GM21381 (cell line): ENCODE data around the gene CCDC88B.

Experiments
- ATAC-seq: cut with Tn5 transposase; IDR thresholded peaks from one replicate; pipeline ENCODE4 v1.9.1; 2021; ENCODE audit warnings: mild to moderate bottlenecking, moderate library complexity; ENCODE audit not compliant: unreplicated experiment

Gene CCDC88B

DNA sequence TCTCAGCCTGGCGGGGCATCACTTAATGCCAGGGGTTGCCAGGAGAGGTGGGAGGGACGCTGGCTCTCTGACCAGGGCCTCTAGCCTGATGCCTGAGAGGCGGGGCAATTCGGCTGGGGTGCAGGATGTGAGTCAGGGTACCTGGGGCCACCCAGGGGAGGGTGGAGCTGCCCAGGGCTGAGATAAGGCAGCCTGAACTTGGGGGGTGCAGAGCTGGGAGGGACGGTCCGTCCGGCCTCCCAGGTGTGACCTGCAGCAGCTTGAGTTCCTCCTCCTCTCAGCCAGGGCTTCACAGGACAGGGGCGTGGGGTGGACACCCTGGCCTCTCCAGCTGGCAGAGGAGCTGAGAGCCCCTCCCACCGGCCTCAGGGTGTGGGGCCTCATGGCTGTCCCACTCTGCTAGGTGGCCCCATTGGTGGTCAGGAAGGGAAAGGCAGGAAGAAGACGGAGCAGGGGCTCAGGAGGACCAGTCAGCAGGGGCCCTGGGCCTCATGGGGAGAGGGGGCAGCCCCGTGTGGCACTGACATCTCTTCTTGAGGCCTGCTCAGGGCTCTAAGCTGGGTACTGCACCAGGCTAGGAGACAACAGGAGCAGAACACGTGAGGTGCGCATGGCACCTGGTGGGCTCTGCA, 18.0 kb downstream of the CCDC88B start:
- no peak for ATAC-seq

DNA sequence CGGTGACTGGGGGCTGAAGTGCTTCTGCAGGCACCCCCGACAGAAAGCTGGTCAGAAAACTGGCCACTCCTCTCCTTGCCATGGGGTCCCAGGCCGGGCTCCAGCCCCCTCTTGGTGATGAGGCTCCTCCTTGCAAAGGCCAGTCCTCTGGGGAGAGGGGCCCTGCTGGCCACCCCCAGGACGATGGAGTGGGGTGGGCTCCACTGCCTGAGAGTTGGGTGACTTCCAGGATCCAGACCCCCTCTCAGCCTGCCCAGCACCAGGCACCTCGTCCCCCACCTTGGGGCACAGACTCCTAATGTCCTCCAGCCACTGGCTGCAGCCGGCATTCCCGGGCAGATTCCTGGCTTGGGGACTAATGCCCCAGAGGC, 18.5 kb downstream of the CCDC88B start:
- ATAC-seq: peak; percentile 28

DNA sequence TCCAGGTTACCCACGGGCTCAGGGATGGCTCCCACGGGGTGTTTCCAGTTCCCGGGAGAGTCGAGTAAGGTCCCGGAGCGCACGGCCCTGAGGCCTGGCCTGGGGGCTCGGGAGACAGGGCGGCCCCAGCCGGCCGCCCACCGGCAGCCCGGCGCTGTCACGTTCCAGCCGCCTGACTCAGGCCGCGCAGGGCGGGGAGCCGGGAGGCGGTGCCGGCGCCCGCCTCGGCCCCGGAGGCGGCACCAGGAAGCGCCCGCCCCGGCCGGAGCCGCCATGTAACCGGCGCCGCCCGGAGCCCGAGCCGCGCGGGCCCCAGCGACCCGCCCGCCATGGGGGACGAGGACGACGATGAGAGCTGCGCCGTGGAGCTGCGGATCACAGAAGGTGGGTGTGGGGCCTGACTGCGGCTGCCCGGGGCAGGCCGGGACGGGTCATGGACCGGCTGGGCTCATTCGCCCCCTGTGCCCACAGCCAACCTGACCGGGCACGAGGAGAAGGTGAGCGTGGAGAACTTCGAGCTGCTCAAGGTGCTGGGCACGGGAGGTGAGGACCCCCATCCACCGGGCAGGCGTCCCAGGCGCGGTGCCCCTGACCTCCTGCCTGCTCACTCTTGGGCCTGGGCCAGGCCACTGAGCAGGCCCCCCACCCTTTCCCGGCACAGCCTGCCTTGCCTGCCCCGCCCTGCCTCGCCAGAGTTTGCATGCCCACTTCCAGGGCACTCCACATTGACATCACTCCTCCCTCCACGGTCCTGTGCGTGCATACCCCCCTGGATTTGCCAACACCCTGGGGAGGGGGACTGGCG, 19.1 kb downstream of the CCDC88B start, which contains the start of gene RPS6KA4:
Gene RPS6KA4, plus strand, starts transcription at position 256 of the 805 bp plus-strand sequence. Its CDS starts 74 bp downstream, at position 330.
- ATAC-seq: peak; percentile 53

DNA sequence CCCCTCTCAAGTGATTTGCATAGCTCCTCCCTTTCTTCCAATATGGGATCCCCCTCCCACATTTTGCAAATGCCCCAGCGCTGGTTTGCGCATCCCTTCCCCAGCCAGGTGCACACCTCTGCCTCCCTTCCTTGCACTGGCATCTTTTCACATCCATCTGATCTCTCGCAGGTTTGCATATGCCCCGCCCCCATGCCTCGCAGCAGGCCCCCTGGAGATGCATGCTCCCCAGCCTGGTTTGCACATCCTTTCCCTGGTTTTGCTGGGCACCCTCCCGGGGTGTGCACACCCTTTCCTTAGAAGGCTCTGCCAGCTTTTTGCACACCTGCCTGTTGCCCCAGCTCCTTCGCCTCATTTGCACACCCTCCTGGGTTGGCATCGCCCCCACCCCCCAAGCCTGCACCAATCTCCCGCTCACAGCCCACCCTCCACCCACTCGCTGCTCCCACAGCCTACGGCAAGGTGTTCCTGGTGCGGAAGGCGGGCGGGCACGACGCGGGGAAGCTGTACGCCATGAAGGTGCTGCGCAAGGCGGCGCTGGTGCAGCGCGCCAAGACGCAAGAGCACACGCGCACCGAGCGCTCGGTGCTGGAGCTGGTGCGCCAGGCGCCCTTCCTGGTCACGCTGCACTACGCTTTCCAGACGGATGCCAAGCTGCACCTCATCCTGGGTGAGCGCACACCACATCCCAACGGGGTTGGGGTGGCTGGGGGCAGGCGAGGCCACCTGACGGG, 19.9 kb downstream of the CCDC88B start:
- no peak for ATAC-seq

DNA sequence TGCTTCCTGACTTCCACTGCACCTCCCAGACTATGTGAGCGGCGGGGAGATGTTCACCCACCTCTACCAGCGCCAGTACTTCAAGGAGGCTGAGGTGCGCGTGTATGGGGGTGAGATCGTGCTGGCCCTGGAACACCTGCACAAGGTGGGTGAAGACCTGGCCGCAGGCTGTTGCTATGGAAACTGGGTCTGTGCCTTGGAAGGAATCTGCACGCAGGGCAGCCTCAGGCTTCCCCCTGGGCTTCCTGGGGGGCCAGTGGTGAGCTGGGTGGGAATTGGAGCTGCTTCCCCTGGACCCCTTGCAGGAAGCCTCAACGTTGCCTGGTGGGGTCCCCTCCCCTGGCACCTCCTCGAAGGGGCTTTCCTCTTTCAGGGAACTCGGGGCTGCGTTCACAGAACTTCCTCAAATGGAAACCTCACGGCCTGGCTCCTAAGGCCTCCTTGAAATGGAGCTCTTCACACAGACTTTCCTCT, 20.5 kb downstream of the CCDC88B start:
- ATAC-seq: no peak

DNA sequence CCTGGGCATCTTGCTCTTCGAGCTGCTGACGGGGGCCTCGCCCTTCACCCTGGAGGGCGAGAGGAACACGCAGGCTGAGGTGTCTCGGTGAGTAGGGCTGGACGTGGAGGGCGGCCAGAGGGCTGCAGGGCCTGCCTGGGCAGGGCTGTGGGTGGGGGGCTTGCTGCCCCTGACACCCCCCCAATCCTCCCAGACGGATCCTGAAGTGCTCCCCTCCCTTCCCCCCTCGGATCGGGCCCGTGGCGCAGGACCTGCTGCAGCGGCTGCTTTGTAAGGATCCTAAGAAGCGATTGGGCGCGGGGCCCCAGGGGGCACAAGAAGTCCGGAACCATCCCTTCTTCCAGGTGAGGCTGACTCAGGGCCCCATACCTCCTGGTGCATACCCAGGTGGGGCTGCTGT, 21.7 kb downstream of the CCDC88B start:
- no peak for ATAC-seq

DNA sequence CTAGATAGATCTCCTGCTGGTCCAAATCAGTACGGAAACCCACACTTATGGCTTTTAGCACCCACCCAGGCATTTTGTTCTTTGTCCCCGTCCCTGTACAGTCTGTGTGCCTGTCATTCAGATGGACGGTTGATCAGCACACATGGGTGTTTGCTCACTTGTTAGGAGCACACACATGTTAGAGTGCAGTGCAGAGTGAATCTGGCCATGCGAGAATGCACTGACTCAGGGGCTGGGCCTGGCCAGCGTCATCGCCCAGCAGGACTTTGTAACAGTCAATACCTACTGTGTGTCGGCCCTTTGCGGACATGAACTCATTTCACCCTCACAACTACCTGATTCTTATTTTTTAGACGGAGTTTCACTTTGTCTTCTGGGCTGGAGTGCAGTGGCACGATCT, 22.3 kb downstream of the CCDC88B start:
- no peak for ATAC-seq

DNA sequence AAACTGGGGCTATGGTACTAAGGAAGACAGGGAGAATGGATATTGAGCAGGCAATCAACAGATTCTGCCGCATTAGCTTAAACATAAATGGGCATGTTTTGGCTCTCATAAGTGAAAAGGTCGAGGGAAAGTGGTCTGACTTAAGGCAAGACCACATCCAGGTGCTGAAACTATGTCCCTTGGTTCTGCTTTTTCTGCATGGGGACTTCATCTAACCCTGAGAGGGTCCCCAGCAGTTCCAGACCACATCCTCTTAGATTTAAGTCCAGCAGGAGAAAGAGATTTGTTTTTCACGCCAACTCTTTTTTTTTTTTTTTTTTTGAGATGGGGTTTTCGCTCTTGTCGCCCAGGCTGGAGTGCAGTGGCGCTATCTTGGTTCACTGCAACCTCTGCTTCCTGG, 24.4 kb downstream of the CCDC88B start:
- no peak for ATAC-seq

DNA sequence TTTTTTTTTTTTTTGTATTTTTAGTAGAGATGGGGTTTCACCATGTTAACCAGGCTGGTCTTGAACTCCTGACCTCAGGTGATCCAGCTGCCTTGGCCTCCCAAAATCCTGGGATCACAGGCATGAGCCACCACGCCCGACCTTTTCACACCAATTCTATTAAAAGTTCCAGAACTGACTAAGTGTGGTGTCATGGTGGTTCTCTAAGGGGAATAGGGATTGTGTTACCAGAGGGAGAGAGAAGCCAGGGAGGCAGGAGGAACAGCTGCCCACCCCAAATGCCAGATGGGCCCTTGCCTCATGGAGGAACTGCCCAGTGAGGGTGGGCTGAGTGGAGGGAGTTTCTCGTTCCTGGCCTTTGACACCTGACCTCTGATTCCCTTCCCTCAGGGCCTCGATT, 24.9 kb downstream of the CCDC88B start:
- ATAC-seq: no peak

DNA sequence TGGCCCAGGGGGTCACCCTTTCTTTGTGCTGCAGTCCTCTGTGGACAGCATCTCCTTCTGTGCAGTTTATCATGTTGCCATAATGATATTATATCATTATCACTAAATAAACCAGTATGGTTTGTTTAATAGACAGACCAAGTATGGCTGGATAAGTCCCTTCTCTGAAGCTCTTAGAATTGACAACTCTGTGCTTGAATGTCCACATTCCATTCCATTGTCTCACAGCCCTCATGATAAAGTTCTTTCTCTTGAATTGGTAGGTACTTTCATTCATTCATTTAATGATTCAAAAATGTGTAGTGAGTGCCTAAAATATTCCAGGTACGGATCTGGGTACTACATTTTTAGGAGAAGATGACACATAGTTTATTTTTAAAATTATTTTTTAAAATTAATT, 26.7 kb downstream of the CCDC88B start:
- no peak for ATAC-seq

DNA sequence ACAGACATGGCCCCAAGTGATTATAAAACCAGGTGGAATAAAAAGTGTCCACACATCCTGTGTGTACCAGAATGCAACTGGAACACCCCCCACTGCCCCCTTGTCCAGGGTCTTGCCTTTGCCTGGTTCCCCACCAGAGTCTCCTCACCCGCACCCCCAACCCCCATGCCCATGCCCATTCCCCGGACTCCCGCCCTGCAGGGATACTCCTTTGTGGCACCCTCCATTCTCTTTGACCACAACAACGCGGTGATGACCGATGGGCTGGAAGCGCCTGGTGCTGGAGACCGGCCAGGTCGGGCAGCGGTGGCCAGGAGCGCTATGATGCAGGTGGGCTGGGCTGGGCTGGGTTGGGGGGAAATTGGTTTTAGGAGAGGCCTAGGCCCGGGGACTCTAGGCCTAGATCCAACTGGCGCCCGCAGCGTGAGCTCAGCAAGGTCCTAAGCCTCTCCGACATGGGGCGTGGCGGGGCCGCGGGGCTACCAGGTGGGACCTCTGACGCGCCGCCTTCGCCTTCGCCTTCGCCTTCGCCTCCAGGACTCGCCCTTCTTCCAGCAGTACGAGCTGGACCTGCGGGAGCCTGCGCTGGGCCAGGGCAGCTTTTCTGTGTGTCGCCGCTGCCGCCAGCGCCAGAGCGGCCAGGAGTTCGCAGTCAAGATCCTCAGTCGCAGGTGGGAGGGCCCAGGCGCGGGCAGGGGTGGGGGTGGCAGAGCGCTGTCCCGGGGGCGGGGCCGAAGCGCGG, 28.1 kb downstream of the CCDC88B start:
- no peak for ATAC-seq

DNA sequence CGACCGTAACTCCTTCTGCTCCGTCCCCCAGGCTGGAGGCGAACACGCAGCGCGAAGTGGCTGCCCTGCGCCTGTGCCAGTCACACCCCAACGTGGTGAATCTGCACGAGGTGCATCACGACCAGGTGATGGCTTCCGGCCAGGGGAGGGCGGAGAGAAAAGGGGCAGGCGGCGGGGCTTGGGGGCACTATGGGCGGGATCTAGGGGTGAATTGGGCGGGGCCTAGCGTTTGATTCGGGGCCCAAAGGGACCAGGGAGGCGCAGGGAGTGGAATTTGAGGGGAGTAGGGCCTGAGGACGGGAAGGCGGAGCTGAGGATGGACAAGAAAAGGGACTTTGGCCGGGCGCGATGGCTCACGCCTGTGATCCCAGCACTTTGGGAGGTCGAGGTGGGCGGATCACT, 28.7 kb downstream of the CCDC88B start:
- ATAC-seq: no peak

DNA sequence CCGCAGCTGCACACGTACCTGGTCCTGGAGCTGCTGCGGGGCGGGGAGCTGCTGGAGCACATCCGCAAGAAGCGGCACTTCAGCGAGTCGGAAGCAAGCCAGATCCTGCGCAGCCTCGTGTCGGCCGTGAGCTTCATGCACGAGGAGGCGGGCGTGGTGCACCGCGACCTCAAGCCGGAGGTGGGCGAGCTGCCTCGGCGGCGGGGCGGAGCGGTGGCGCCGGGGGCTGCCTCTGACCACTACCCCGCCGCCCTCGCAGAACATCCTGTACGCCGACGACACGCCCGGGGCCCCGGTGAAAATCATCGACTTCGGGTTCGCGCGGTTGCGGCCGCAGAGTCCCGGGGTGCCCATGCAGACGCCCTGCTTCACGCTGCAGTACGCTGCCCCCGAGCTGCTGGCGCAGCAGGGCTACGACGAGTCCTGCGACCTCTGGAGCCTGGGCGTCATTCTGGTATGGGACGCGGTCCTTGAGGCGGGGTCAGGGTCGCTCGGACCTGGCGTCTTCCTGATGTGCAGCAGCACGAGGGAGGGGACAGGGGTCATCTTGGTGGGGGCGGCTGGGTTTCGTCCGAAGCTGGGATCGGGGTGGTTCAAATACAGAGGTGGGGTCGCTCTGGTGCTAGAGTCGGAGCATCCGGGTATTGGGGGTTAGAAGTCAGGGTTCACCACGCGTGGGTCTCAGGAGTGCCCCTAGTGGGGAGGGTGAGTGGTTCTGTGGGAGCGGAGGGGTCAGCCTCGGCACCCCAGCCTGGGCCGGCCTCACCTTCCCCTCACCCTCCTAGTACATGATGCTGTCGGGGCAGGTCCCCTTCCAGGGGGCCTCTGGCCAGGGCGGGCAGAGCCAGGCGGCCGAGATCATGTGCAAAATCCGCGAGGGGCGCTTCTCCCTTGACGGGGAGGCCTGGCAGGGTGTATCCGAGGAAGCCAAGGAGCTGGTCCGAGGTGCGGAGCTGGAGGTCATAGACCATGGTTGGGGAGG, 29.7 kb downstream of the CCDC88B start:
- no peak for ATAC-seq

DNA sequence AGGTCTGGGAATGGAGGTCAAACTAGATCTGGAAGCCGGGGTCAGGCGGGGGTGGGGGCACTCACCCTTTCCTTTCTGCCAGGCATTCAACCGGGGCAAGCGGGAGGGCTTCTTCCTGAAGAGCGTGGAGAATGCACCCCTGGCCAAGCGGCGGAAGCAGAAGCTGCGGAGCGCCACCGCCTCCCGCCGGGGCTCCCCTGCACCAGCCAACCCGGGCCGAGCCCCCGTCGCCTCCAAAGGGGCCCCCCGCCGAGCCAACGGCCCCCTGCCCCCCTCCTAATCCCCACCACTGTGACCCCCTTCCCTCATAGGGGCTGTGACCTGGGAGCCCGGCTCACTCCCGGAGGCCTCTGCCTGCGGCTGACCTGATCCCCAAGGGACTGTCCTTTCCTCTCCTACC, 31.2 kb downstream of the CCDC88B start:
- no peak for ATAC-seq

DNA sequence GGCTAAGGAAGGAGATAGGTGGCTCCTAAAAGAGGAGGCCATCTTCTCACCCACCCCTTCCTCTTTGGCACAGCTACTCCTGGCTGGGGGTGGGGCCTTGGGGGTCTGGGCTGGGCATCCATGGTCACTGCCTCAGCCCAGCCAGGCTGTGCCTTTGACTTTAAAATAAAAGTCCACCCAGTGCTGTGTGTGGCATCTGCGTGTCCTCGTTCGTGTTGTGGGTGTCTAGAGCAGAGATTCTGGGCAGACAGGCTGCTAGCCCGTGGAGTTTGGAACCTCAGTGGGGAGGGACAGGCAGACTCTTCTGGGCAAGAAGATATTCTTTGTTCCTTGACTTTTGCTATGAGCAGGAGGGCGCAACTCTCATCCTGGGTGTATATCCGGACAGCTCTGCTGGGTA, 32.0 kb downstream of the CCDC88B start:
- ATAC-seq: no peak

DNA sequence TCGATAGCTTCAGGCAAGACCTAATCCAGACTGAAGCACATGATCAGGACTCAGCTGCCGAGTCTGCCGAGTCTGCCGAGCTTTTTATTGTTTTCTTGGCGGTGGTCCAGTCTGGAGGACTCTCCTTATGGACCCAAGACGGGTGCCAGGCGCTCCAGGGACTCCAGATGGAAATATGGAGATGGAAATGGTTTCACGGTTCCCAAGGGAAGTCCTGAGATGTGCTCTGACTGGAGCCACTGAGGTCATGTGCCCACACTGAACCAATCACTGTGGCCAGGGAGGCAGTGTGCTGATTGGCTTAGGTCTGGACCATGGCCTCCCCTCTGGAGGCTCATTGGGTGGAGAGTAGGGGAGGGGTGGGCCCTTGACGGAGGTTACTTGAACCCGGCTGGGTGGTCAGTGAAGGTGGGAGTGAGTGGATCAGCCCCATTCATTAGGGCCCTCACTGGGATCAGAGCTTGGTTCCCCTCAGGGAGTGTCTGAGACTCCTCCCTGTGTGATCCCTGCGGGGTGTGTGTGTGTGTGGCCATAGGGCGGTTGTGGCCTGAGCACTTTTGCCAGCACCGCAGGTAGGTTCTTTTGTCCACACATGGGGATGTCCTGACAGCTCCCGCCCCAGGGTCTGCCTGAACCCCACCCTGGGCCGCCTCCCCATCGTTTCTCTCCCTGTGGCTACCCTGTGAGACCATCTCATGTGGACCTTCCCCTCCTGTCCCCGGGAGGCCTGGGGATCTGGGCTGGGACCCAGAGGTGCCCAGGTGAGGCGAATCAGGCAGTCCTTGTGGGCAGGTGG, 33.0 kb downstream of the CCDC88B start:
- no peak for ATAC-seq

DNA sequence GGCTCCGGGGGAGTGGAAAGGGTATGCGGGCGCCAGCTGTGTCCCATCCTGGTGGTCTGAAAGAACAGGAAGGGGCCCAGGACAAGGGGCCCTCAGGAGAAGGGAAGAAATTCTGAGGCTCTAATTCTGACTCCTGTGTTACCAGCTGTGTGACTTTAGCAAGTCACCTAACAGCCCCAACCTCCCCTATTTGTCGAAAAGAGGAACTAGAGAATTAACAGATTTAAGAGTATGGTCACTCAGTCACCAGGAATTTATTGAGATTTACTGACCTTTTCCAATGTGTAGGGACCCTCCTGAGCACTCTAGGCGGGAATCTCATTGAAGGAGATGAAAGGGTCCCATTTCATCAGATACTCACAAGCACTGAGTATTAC, 33.6 kb downstream of the CCDC88B start:
- no peak for ATAC-seq

DNA sequence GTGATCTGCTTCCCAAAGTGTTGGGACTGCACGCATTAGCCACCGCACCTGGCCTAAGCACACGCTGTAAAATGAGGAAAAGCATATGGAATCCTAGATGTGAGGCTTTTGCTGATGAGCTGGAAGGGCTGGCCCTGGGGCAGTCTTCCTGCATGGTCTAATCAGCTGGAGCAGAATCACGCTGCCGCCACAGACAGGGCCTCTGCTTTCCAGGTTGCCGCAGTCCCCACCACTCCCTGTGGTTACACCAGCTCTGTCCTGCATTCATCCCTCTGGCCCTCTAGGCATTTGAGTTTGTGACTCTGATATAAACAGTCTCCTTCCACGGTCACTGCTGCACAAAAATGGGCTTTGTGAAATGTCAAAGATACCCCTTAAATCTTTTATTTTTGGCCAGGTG, 36.1 kb downstream of the CCDC88B start:
- ATAC-seq: no peak

DNA sequence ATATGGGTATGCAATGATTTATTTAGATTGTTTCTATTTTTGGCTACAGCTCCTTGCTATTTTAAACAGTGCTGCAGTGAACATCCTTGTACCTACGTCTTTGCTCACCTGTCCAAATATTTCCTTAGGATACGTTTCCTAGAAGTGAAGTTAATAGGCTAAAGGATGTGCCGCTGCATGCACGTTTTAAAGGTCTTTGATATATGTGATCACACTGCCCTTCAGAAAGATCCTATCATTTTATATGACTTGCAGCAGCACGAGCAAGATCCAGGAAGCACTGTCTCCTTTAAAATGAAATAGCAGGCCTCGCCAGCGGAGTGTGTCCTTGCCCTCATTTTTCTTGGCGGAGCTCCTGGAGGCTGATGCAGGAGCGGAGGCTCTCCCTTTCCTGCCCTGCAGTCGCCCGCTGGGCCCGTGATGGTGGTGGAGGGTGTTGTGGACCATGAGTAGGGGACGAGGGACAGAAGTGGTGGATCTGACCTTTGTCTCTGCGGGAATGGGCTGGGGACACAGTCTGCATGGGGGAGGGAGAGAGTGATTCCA, 38.4 kb downstream of the CCDC88B start:
- ATAC-seq: no peak
